ENCODE measurements around the gene GPR4.
"Not testable (repeated sequence)": the region's sequence is repeated elsewhere in the genome, so short reads cannot be mapped to it uniquely, and the experiment has no call there.

The GPR4 gene

DNA sequence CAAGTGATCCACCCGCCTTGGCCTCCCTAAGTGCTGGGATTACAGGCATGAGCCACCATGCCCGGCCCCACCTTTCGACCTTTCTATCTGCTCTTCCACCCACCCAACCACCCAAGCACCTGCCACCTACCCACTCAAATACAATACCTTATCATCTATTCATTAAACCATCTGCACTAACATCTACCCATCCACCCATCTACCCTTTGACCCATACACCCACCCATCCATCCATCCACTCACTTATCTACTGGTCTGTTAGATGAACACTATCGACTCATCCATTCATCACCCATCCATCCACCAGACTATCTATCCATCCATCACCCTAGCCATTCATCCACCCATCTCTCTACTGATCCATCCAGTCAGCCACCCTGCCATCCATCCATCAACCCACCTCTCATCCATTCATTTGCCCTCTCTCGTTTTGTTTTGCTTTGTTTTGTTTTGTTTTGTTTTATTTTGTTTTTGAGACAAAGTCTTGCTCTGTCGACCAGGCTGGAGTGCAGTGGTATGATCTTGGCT, 20.0 kb upstream of the GPR4 start:
- H3K4me3 ChIP-seq (ENCODE audit: low read depth, low read length), result no peak overlapping the region
- in situ Hi-C loops (cut with HindIII; ENCODE audit: low sequenced_read_pairs), result no loop called here
- DNase-seq (ENCODE audit: low read depth, low spot score), result no peak
- TF ChIP-seq, protein P1, sequence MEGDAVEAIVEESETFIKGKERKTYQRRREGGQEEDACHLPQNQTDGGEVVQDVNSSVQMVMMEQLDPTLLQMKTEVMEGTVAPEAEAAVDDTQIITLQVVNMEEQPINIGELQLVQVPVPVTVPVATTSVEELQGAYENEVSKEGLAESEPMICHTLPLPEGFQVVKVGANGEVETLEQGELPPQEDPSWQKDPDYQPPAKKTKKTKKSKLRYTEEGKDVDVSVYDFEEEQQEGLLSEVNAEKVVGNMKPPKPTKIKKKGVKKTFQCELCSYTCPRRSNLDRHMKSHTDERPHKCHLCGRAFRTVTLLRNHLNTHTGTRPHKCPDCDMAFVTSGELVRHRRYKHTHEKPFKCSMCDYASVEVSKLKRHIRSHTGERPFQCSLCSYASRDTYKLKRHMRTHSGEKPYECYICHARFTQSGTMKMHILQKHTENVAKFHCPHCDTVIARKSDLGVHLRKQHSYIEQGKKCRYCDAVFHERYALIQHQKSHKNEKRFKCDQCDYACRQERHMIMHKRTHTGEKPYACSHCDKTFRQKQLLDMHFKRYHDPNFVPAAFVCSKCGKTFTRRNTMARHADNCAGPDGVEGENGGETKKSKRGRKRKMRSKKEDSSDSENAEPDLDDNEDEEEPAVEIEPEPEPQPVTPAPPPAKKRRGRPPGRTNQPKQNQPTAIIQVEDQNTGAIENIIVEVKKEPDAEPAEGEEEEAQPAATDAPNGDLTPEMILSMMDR (IDR thresholded peaks at IDR 0.05; ENCODE audit: low read depth, low read length), result no peak

DNA sequence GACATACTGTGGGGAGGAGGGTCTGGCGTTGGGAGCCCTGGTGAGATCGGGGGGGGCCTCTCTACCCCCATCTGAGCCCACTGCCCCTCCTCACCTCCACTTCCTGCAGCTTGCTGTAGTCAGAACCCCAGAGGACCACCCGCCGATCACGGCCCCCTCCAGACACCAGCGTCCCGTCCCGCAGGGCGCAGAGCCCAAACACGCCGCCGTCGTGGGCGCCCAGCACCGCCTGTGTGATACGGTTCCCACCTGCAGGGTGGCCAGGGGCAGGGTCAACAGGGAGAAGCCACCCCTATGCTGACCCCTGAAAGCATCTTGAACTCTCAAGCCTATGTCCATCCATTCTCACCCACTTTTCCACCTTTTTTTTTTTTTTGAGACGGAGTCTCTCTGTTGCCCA, 19.4 kb upstream of the GPR4 start:
- no peak for DNase-seq (ENCODE audit: low read depth, low spot score)
- no peak overlapping the region for H3K4me3 ChIP-seq (ENCODE audit: low read depth, low read length)
- in situ Hi-C loops (cut with HindIII; ENCODE audit: low sequenced_read_pairs), result no loop called here
- TF ChIP-seq, protein P1 (IDR thresholded peaks at IDR 0.05; ENCODE audit: low read depth, low read length), result no peak

DNA sequence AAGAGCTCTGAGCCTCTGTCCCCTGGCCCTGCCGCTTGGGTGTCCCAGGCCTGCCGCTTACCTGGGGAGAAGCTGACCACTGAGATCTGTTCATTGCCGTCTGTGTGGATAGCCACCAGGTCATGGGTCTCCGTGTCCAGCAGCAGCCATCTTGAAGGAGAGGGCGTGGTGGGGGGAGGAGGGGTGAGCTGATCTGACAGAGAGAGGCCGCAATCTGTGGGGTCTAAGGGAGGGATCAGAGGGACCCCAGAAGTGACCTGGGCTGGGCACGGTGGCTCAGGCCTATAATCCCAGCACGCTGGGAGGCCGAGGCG, 14.6 kb upstream of the GPR4 start:
- TF ChIP-seq, protein P1 (IDR thresholded peaks at IDR 0.05; ENCODE audit: low read depth, low read length), result no peak
- in situ Hi-C loops (cut with HindIII; ENCODE audit: low sequenced_read_pairs), result no loop called here
- no peak for DNase-seq (ENCODE audit: low read depth, low spot score)
- no peak overlapping the region for H3K4me3 ChIP-seq (ENCODE audit: low read depth, low read length)

DNA sequence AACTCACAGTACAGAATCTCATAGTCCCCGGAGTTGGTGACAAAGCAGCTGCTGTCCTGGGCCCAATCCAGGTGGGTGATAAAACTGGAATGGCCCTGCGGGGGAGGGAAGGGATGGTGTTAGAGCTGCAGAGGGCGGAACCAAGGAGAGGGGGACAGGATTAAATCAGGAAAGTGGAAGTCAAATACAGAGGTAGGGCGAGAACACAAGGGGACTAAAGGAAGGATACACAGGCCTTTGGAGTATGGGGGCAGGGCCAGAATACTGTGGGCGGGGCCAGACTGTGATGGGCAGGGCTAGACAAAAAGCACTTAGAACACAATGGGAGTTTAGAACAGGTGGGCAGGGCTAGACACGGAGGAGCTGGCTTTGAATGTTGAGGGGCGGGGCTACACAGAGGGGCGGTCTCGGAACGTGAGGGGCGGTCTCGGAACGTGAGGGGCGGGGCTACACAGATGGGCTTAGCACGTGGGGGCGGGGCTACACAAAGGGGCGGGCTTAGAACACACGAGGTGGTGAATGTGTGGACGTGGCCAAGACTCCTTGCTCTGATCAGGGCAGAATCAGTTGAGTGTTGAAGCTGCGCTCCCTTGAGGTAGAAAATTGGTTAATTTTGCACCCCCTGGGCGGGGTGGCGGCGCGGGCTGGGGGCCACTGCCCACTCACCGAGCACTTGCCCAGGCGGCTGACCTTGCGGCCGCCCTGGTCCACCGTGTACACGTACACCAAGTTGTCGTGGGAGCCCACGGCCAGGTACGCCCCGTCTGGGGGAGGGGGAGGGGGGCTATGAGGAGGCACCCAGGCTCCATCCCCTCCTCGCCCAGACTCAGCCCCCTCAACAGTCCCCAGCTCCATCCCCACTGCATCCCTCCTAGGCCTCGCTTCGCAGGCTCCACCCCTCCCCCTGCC, 14.0 kb upstream of the GPR4 start:
- TF ChIP-seq, protein P1 (IDR thresholded peaks at IDR 0.05; ENCODE audit: low read depth, low read length), result no peak
- in situ Hi-C loops (cut with HindIII; ENCODE audit: low sequenced_read_pairs), result no loop called here
- peak; percentile 94 for DNase-seq (ENCODE audit: low read depth, low spot score)
- peak overlapping the region; percentile 10 for H3K4me3 ChIP-seq (ENCODE audit: low read depth, low read length)

DNA sequence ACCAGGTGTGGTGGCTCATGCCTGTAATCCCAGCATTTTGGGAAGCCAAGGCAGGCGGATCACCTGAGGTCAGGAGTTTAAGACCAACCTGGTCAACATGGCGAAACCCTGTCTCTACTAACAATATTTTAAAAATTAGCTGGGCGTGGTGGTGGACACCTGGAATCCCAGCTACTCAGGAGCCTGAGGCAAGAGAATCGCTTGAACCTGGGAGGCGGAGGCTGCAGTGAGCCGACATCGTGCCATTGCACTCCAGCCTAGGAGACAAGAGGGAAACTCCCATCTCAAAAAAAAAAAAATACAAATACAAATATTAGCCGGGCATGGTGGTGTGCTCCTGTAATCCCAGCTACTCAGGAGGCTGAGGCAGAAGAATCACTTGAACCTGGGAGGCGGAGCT, 13.0 kb upstream of the GPR4 start:
- in situ Hi-C loops (cut with HindIII; ENCODE audit: low sequenced_read_pairs); H3K4me3 ChIP-seq (ENCODE audit: low read depth, low read length); DNase-seq (ENCODE audit: low read depth, low spot score): not testable (repeated sequence)

DNA sequence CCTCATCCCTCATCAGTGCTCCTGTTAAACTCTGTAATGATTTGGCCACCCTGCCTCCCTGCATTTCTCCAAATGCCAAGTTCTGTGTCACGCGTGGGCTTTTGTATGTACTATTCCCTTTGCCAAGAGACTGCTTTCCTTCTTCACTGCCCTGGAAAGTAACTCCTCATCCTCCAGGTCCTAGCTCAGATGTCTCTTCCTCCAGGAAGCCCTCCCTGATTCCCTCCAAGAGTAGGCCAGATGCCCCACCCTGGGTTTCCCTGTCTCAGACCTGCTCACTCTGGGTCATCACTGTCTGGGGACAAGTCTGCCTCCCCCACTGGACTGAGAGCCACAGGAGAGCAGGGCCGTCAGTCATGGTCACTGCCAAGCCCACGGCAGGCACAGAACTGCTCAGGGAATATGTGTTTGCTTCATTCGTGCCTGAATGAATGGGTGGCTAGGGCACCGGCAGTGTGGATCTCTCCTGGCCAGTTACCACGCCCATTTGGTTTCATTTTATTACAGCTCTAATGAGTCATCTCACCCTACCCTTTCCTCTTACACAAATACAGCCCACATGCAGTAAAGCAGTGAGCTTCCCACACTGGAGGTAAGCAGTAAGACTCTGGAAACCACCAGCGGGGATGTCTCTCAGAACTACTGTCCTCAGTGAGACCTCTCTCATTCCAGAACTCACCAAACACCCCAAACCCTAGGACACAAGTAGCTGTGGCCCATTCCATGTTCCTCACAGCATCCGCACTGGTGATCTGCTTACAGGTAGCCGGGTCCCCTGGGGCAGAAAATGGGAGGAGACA, 12.1 kb upstream of the GPR4 start:
- no peak overlapping the region for H3K4me3 ChIP-seq (ENCODE audit: low read depth, low read length)
- TF ChIP-seq, protein P1 (IDR thresholded peaks at IDR 0.05; ENCODE audit: low read depth, low read length), result no peak
- in situ Hi-C loops (cut with HindIII; ENCODE audit: low sequenced_read_pairs), result no loop called here
- peak; percentile 93 for DNase-seq (ENCODE audit: low read depth, low spot score)

DNA sequence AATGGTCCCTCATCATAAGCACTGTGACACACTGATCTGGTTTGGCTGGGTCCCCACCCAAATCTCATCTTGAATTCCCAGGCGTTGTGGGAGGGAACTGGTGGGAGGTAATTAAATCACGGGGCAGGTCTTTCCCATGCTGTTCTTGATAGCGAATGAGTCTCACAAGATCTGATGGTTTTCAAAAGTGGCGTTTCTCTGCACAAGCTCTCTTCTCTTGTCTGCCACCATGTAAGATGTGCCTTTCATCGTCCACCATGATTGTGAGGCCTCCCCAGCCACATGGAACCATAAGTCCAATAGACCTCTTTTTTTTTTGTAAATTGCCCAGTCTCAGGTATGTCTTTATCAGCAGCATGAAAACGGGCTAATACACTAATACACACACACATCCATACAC, 6.9 kb upstream of the GPR4 start:
- in situ Hi-C loops (cut with HindIII; ENCODE audit: low sequenced_read_pairs), result no loop called here
- TF ChIP-seq, protein P1 (IDR thresholded peaks at IDR 0.05; ENCODE audit: low read depth, low read length), result no peak
- DNase-seq (ENCODE audit: low read depth, low spot score), result no peak
- H3K4me3 ChIP-seq (ENCODE audit: low read depth, low read length), result no peak overlapping the region
